C4-2B (cell line): ENCODE results near the gene LENG1.

Experiments
- H3K27ac ChIP-seq: fragments of 450-650 bp; 2 replicates; pipeline ENCODE4 v1.5.1; 2017
- ZFX ChIP-seq: fragments of 450-650 bp; IDR thresholded peaks from 2 replicates; pipeline ENCODE4 v1.6.1; 2017
- TF ChIP-seq, protein P1 (sequence below): fragments of 450-650 bp; conservative IDR thresholded peaks from 2 replicates; pipeline ENCODE4 v1.5.1; 2017; ENCODE audit warnings: mild to moderate bottlenecking

Gene LENG1

GRCh38 chr19:54156953-54157352, 2.6 kb downstream of the LENG1 start:
- TF ChIP-seq, protein P1, sequence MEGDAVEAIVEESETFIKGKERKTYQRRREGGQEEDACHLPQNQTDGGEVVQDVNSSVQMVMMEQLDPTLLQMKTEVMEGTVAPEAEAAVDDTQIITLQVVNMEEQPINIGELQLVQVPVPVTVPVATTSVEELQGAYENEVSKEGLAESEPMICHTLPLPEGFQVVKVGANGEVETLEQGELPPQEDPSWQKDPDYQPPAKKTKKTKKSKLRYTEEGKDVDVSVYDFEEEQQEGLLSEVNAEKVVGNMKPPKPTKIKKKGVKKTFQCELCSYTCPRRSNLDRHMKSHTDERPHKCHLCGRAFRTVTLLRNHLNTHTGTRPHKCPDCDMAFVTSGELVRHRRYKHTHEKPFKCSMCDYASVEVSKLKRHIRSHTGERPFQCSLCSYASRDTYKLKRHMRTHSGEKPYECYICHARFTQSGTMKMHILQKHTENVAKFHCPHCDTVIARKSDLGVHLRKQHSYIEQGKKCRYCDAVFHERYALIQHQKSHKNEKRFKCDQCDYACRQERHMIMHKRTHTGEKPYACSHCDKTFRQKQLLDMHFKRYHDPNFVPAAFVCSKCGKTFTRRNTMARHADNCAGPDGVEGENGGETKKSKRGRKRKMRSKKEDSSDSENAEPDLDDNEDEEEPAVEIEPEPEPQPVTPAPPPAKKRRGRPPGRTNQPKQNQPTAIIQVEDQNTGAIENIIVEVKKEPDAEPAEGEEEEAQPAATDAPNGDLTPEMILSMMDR, result no peak
- no peak for TF ChIP-seq ZFX
- H3K27ac ChIP-seq, result no peak overlapping the region

DNA sequence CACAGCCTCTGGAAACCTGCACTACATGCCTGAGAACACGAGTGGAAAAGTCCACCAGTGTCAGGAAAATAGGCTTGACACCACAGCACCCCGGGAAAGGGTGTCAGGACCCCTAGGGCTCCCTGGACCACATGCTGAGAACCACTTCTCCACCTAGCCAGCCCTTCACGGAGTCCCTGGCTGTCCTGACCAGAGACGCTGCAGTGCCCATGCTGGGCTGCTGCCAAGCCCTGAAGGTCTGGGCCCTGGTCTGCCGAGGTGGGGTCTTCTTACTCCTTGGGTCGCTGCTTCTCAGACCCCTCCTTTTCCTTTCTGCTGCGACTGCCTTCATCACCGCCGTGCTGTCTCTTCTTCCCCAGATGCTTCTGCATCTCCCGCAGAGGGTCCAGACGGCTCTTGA, 3.0 kb downstream of the LENG1 start:
- H3K27ac ChIP-seq, result no peak overlapping the region
- no peak for TF ChIP-seq ZFX
- TF ChIP-seq, protein P1, result no peak

GRCh38 chr19:54155694-54156093, 3.8 kb downstream of the LENG1 start:
- no peak overlapping the region for H3K27ac ChIP-seq
- TF ChIP-seq ZFX, result no peak
- TF ChIP-seq, protein P1, result no peak

GRCh38 chr19:54154603-54155345, 4.7 kb downstream of the LENG1 start:
- no peak overlapping the region for H3K27ac ChIP-seq
- TF ChIP-seq, protein P1, result no peak
- no peak for TF ChIP-seq ZFX

DNA sequence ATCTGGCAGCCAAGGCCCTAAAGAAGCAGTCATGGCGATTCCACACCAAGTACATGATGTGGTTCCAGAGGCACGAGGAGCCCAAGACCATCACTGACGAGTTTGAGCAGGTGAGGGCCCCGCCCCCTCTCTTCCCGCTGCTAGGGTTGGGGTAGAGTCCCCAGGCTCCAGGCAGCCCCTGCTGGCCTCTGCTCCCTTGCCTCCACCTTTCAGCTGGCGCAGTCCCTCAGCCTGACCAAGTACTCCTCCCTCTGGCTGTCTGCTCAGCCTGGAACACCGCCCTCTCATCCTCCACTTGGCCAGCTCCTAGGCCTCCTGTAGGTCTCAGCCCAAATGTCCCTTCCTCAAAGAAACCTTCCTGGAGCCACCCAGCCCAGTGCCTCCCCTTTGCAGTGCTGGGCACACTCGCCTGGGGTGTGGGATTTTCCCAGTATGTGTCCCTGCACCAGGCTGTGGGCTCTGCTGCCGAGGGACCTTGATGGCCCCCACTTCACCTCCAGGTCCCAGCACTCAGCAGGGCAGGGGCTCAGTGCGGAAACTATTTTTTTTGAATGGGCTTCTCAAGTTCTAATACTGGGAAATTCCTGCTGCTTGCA, 5.7 kb downstream of the LENG1 start:
- TF ChIP-seq ZFX, result no peak
- no peak overlapping the region for H3K27ac ChIP-seq

DNA sequence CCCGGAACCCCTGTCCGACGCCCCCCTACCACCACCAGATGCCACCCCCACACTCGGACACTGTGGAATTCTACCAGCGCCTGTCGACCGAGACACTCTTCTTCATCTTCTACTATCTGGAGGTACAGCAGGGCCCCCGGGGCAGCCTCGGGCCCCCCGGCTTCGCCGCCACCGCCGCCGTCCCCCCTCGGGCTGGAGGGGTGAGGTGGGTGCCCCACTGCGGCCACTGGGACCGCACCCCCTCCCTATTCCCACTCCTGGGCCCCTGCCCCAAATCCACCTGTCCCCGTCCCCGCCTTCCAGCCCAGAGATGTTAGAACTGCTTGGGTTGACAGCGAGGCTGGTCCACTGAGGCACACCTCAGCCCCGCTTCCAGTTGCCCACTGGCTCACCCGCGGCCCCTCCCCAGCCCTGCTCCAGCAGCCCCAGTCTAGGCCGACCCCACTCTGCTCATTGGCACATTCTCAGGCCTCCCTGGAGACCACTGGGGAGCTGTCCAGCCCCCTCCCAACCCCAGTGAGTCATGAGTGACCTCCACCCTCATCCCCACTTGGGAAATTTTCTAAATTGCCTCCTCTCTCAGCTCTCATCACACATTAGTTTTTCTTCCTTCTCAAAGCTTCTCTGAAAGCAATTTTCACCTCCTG, 6.5 kb downstream of the LENG1 start:
- no peak for TF ChIP-seq ZFX
- TF ChIP-seq, protein P1, result no peak
- no peak overlapping the region for H3K27ac ChIP-seq

GRCh38 chr19:54152267-54152666, 7.3 kb downstream of the LENG1 start:
- H3K27ac ChIP-seq, result no peak overlapping the region
- TF ChIP-seq, protein P1, result no peak
- TF ChIP-seq ZFX, result no peak
